Glutamatergic neuron (in vitro differentiated cells): ENCODE data around the gene DEPDC7. TPM values are rescaled to one million over a fixed set of nuclear protein-coding genes. Genes with fewer than 3 reads are reported as not detected.

Experiments used
- DNase-seq: peaks from one replicate; pipeline ENCODE4 v3.0.0; 2022
- H3K27ac Mint-ChIP-seq: one replicate; pipeline ENCODE4 v1.8.0; 2020; ENCODE audit warnings: mild to moderate bottlenecking, mixed read lengths, inconsistent platforms; ENCODE audit not compliant: unreplicated experiment
- H3K27me3 Mint-ChIP-seq: one replicate; pipeline ENCODE4 v1.8.0; 2020; ENCODE audit warnings: mild to moderate bottlenecking, moderate library complexity, mixed read lengths, inconsistent platforms; ENCODE audit not compliant: unreplicated experiment
- H3K36me3 Mint-ChIP-seq: one replicate; pipeline ENCODE4 v1.8.0; 2020; ENCODE audit warnings: mild to moderate bottlenecking, mixed read lengths, inconsistent platforms; ENCODE audit not compliant: unreplicated experiment
- H3K4me1 Mint-ChIP-seq: one replicate; pipeline ENCODE4 v1.8.0; 2020; ENCODE audit warnings: mild to moderate bottlenecking, low read depth, mixed read lengths, inconsistent platforms; ENCODE audit not compliant: unreplicated experiment
- H3K4me3 Mint-ChIP-seq: one replicate; pipeline ENCODE4 v1.8.0; 2020; ENCODE audit warnings: mild to moderate bottlenecking, mixed read lengths, inconsistent platforms; ENCODE audit not compliant: unreplicated experiment
- H3K9me3 Mint-ChIP-seq: one replicate; pipeline ENCODE4 v1.8.0; 2020; ENCODE audit warnings: mild to moderate bottlenecking, moderate library complexity, mixed read lengths, inconsistent platforms; ENCODE audit not compliant: unreplicated experiment
- CTCF ChIP-seq: fragments of 200-600 bp; sonication (generic); IDR thresholded peaks from one replicate; pipeline ENCODE4 v1.5.0; 2021; ENCODE audit not compliant: partially characterized antibody, unreplicated experiment
- total RNA-seq: library from RNA; stranded (reverse); fragmentation: NEBNext Ultra II Directional; extraction: Animal tissue kit (Norgen Biotek cat#: 25700); gene quantifications from one replicate; pipeline ENCODE4 v1.2.1, GENCODE V29; 2021; ENCODE audit not compliant: unreplicated experiment

Gene DEPDC7
- total RNA-seq, 1 donor from 2014 or later: 28.7 TPM

- Mint-ChIP-seq H3K27me3 (peaks cover 2% of the 10 kb centered on the region), H3K9me3 (no peaks in the 10 kb centered on the region), H3K4me1 (peaks cover 11% of the 10 kb centered on the region), H3K4me3 (no peak overlapping the region), H3K27ac (no peak overlapping the region), H3K36me3 (no peaks in the 10 kb centered on the region)
- no peak for DNase-seq
- TF ChIP-seq CTCF: no peak
Measured at GRCh38 chr11:33068611-33069340, 53.1 kb downstream of the DEPDC7 start.

GRCh38 chr11:33072465-33072864 is 56.8 kb downstream of the DEPDC7 start:
- no peak for DNase-seq
- H3K27ac Mint-ChIP-seq: no peak overlapping the region
- H3K4me3 Mint-ChIP-seq: no peak overlapping the region
- TF ChIP-seq CTCF: no peak
- H3K36me3 Mint-ChIP-seq: peaks cover 13% of the 10 kb centered on the region
- peaks cover 2% of the 10 kb centered on the region for H3K27me3 Mint-ChIP-seq
- H3K4me1 Mint-ChIP-seq: no peaks in the 10 kb centered on the region
- H3K9me3 Mint-ChIP-seq: peaks cover 2% of the 10 kb centered on the region

Other genes starting within 250 kb of the DEPDC7 start
- not detected for gene CCDC73, start 221.2 kb upstream of the DEPDC7 start, total RNA-seq
- 0.10 TPM for gene PRRG4, start 186.0 kb upstream of the DEPDC7 start, total RNA-seq
- gene QSER1, start 123.1 kb upstream of the DEPDC7 start, total RNA-seq: 75.3 TPM
- 42.0 TPM for gene TCP11L1, start 23.7 kb downstream of the DEPDC7 start, total RNA-seq
- gene CSTF3, start 145.6 kb downstream of the DEPDC7 start, total RNA-seq: 45.3 TPM
- 56.5 TPM for gene HIPK3, start 241.5 kb downstream of the DEPDC7 start, total RNA-seq